GM21447 (cell line): ENCODE measurements around the gene SLC25A25.

Experiments used
- ATAC-seq: cut with Tn5 transposase; IDR thresholded peaks from one replicate; pipeline ENCODE4 v1.9.1; 2021; ENCODE audit not compliant: unreplicated experiment

The SLC25A25 gene

GRCh38 chr9:128072144-128073021 is 4.4 kb downstream of the SLC25A25 start:
- peak; percentile 21 for ATAC-seq

GRCh38 chr9:128073253-128073886 is 5.3 kb downstream of the SLC25A25 start:
- ATAC-seq = no peak

- no peak for ATAC-seq
These were observed 9.9 kb downstream of the SLC25A25 start for GRCh38 chr9:128077847-128078503.

GRCh38 chr9:128078504-128079434 is 10.7 kb downstream of the SLC25A25 start:
- no peak for ATAC-seq

GRCh38 chr9:128080206-128080605 is 12.2 kb downstream of the SLC25A25 start:
- no peak for ATAC-seq

- ATAC-seq = no peak
These were observed 13.0 kb downstream of the SLC25A25 start for GRCh38 chr9:128081056-128081455.

- ATAC-seq = no peak
These were observed 14.1 kb downstream of the SLC25A25 start for GRCh38 chr9:128082151-128082550.

- no peak for ATAC-seq
These were observed 16.7 kb downstream of the SLC25A25 start for GRCh38 chr9:128084746-128085145.

GRCh38 chr9:128085943-128086342 is 17.9 kb downstream of the SLC25A25 start:
- no peak for ATAC-seq

GRCh38 chr9:128087262-128087661 is 19.2 kb downstream of the SLC25A25 start:
- no peak for ATAC-seq

GRCh38 chr9:128088253-128088945 is 20.4 kb downstream of the SLC25A25 start:
- ATAC-seq = no peak

- no peak for ATAC-seq
These were observed 21.3 kb downstream of the SLC25A25 start for GRCh38 chr9:128089299-128089698.

GRCh38 chr9:128091144-128091543 is 23.1 kb downstream of the SLC25A25 start:
- ATAC-seq = no peak

- ATAC-seq = no peak
These were observed 23.5 kb downstream of the SLC25A25 start for GRCh38 chr9:128091571-128091970.

GRCh38 chr9:128092199-128092977 is 24.4 kb downstream of the SLC25A25 start:
- ATAC-seq = no peak

- ATAC-seq = no peak
These were observed 25.0 kb downstream of the SLC25A25 start for GRCh38 chr9:128093011-128093410.

GRCh38 chr9:128094166-128094949 is 26.3 kb downstream of the SLC25A25 start:
- peak; percentile 94 for ATAC-seq

- no peak for ATAC-seq
These were observed 27.0 kb downstream of the SLC25A25 start for GRCh38 chr9:128094950-128095544.
